ENCODE results near the gene MFAP3L. TPM values are rescaled to one million over a fixed set of nuclear protein-coding genes. Genes with fewer than 3 reads are reported as not detected.
"Not testable (repeated sequence)": the region's sequence is repeated elsewhere in the genome, so short reads cannot be mapped to it uniquely, and the experiment has no call there.

The MFAP3L gene
- total and polyA plus RNA-seq, 8 donors = 0.76 to 4.1 (median 2.1) TPM

DNA sequence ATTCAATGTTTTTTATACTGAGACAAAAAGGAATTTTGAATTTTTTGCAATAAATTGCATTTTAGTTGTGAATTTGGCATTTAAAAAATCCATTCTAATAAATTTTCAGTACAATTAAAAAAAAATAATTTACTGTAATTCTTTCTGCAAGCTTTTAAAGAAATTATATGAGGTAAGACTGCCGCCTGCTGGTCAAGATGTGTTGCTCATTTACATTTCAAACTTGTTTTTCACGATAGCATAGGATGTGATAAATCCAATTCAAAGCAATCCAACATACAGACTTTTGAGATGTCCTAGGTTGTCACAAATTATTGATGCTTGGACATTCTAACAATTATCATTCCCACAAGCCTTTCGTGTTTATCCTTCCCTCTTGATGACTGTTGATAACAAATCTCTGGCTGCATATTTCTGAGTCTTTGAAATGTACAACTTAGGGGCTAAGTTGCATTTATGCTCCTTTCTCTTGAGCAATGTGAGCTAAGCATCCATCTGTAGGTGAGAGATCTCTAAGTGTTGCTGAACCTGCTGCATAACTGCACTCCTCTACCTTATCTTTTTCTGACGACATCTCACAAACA lies 21.7 kb upstream of the MFAP3L start:
- ATAC-seq (peak in 2 of 4 donors; percentile 46 to 62), DNase-seq (peak in 3 of 6 donors; percentile 16 to 57 (median 57)), FAIRE-seq (peak; percentile 96)
- intact Hi-C loops (cut with DNase I) = loop anchor here in 1 of 3 donors (10.0 kb wide), 1 partner anchor 433 kb away; the partner anchor contains the start of gene NEK1
- Histone ChIP-seq H3K36me3 (no peaks in the 10 kb centered on the region), H3K27me3 (no peaks in the 10 kb centered on the region), H3K4me1 (no peaks in the 10 kb centered on the region), H3K4me3 (no peak overlapping the region), H3K27ac (no peak overlapping the region), H3K9me3 (no peaks in the 10 kb centered on the region)
- TF ChIP-seq, protein P1, sequence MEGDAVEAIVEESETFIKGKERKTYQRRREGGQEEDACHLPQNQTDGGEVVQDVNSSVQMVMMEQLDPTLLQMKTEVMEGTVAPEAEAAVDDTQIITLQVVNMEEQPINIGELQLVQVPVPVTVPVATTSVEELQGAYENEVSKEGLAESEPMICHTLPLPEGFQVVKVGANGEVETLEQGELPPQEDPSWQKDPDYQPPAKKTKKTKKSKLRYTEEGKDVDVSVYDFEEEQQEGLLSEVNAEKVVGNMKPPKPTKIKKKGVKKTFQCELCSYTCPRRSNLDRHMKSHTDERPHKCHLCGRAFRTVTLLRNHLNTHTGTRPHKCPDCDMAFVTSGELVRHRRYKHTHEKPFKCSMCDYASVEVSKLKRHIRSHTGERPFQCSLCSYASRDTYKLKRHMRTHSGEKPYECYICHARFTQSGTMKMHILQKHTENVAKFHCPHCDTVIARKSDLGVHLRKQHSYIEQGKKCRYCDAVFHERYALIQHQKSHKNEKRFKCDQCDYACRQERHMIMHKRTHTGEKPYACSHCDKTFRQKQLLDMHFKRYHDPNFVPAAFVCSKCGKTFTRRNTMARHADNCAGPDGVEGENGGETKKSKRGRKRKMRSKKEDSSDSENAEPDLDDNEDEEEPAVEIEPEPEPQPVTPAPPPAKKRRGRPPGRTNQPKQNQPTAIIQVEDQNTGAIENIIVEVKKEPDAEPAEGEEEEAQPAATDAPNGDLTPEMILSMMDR (IDR thresholded peaks at IDR 0.05) = peak; percentile 25 to 83 (median 64)
- 4 to 5% methylated on average over 4 of the region's 4 CpGs for WGBS, 2 donors

DNA sequence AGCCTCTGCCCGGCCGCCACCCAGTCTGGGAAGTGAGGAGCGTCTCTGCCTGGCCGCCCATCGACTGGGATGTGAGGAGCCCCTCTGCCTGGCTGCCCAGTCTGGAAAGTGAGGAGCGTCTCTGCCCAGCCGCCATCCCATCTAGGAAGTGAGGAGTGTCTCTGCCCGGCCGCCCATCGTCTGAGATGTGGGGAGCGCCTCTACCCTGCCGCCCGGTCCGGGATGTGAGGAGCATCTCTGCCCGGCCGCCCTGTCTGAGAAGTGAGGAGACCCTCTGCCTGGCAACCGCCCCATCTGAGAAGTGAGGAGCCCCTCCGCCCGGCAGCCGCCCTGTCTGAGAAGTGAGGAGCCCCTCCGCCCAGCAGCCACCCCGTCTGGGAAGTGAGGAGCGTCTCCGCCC lies 20.0 kb upstream of the MFAP3L start:
- 93 to 99% methylated on average over 12 to 21 of the region's 24 CpGs for WGBS, 2 donors
- DNase-seq = peak in 1 of 6 donors; percentile 74
- not testable (repeated sequence) for ATAC-seq, H3K27ac ChIP-seq, H3K36me3 ChIP-seq, H3K9me3 ChIP-seq, H3K27me3 ChIP-seq, H3K4me3 ChIP-seq, H3K4me1 ChIP-seq, FAIRE-seq
- intact Hi-C loops (cut with DNase I) = loop anchor here in 1 of 3 donors (10.0 kb wide), 1 partner anchor 431 kb away; the partner anchor contains the start of gene NEK1

DNA sequence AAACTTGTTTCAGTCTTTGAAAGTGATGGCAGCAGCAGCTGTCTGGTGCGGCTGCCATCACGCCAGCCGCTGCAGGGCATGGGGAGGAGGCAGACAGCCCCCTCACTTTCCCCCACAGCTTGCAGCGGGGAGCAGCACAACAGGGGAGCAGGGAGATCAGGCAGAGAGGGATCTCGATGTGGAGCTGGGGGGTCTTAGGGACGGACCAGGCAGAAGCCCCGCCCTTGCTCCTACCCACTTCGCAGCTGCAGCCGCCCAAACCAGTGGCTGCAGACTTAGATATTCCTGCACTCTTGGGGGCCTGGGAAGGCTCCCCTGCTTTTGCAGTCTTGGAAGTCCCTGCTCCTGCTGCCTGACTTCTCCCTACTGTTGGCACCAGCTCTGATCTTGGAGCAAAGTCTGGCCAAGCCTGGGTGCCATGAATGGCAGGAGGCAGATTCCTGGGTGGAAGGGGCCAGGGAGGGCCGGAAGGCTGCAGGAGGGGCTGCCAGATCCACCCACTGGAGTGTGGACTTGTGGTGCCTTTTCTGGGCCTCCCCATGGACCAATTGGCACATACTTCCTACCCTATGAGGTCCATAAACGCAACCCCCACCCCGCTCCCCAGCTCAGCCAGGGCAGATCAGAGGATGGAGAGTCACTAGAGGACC lies 14.0 kb upstream of the MFAP3L start:
- Histone ChIP-seq H3K27ac (no peak overlapping the region), H3K4me1 (no peaks in the 10 kb centered on the region), H3K27me3 (no peaks in the 10 kb centered on the region), H3K4me3 (no peak overlapping the region), H3K36me3 (no peaks in the 10 kb centered on the region), H3K9me3 (no peaks in the 10 kb centered on the region)
- intact Hi-C loops (cut with DNase I) = loop anchor here in 2 of 3 donors (5.0 to 10.0 kb wide), 3 partner anchors 228 to 425 kb away; partner anchors contain the start of gene NEK1 (in 1 of the 2)
- FAIRE-seq (no peak), ATAC-seq (no peak), DNase-seq (no peak)
- TF ChIP-seq, protein P1 (IDR thresholded peaks at IDR 0.05) = no peak
- 80 to 81% methylated on average over 12 of the region's 12 CpGs for WGBS, 2 donors

GRCh38 chr4:170038769-170039168 lies 12.6 kb upstream of the MFAP3L start:
- H3K36me3 ChIP-seq = no peaks in the 10 kb centered on the region
- 65 to 70% methylated on average over 4 of the region's 4 CpGs for WGBS, 2 donors
- ATAC-seq (no peak), FAIRE-seq (no peak), DNase-seq (no peak)
- H3K27me3 ChIP-seq = no peaks in the 10 kb centered on the region
- H3K27ac ChIP-seq = no peak overlapping the region
- intact Hi-C loops (cut with DNase I) = no loop called here
- TF ChIP-seq, protein P1 (IDR thresholded peaks at IDR 0.05) = no peak
- no peak overlapping the region for H3K4me3 ChIP-seq
- no peaks in the 10 kb centered on the region for H3K4me1 ChIP-seq
- no peaks in the 10 kb centered on the region for H3K9me3 ChIP-seq

- H3K9me3 ChIP-seq = no peaks in the 10 kb centered on the region
- intact Hi-C loops (cut with DNase I) = no loop called here
- ATAC-seq (no peak), FAIRE-seq (no peak), DNase-seq (no peak)
- no peaks in the 10 kb centered on the region for H3K27me3 ChIP-seq
- TF ChIP-seq, protein P1 (IDR thresholded peaks at IDR 0.05) = no peak
- no peaks in the 10 kb centered on the region for H3K36me3 ChIP-seq
- H3K4me3 ChIP-seq = no peak overlapping the region
- H3K4me1 ChIP-seq = no peaks in the 10 kb centered on the region
- 70 to 82% methylated on average over 7 of the region's 7 CpGs for WGBS, 2 donors
- no peak overlapping the region for H3K27ac ChIP-seq
Measured at GRCh38 chr4:170038232-170038631, 12.0 kb upstream of the MFAP3L start.
